ENCODE data around the gene CHAF1A. TPM values are rescaled to one million over a fixed set of nuclear protein-coding genes. Genes with fewer than 3 reads are reported as not detected.

The CHAF1A gene
- polyA plus RNA-seq, 2 donors: 10.8 to 11.7 TPM

- H3K4me1 ChIP-seq (ENCODE audit: control insufficient read depth in 2 of 2, insufficient read depth in 2 of 2, low read length in 1 of 2): peaks cover 21 to 36% of the 10 kb centered on the region in 2 donors
- H3K36me3 ChIP-seq (ENCODE audit: control insufficient read depth in 2 of 2, insufficient read depth in 2 of 2, low read length in 1 of 2): peaks cover 20 to 58% of the 10 kb centered on the region in 2 donors
- peak overlapping the region in 1 of 2 donors; percentile 3 for H3K27ac ChIP-seq (ENCODE audit: low read depth in 2 of 2, low read length in 1 of 2)
- H3K27me3 ChIP-seq (ENCODE audit: control insufficient read depth in 1 of 2, insufficient read depth in 2 of 2, low read length in 2 of 2): no peaks in the 10 kb centered on the region
- no peak overlapping the region for H3K4me3 ChIP-seq (ENCODE audit: low read depth in 1 of 2, low read length in 2 of 2)
- 85 to 93% methylated on average over 16 of the region's 16 CpGs for WGBS, 2 donors
- no peaks in the 10 kb centered on the region for H3K9me3 ChIP-seq (ENCODE audit: control insufficient read depth in 2 of 2, insufficient read depth in 1 of 2, low read depth in 1 of 2, low read length in 1 of 2)
Measured at GRCh38 chr19:4366666-4367335, 35.6 kb upstream of the CHAF1A start.

GRCh38 chr19:4367336-4367723 lies 35.1 kb upstream of the CHAF1A start:
- 87 to 90% methylated on average over 10 of the region's 10 CpGs for WGBS, 2 donors
- Histone ChIP-seq H3K4me1 (ENCODE audit: control insufficient read depth in 2 of 2, insufficient read depth in 2 of 2, low read length in 1 of 2) (peaks cover 21 to 40% of the 10 kb centered on the region in 2 donors), H3K27me3 (ENCODE audit: control insufficient read depth in 1 of 2, insufficient read depth in 2 of 2, low read length in 2 of 2) (no peaks in the 10 kb centered on the region), H3K9me3 (ENCODE audit: control insufficient read depth in 2 of 2, insufficient read depth in 1 of 2, low read depth in 1 of 2, low read length in 1 of 2) (no peaks in the 10 kb centered on the region), H3K36me3 (ENCODE audit: control insufficient read depth in 2 of 2, insufficient read depth in 2 of 2, low read length in 1 of 2) (peaks cover 15 to 56% of the 10 kb centered on the region in 2 donors), H3K27ac (ENCODE audit: low read depth in 2 of 2, low read length in 1 of 2) (peak overlapping the region in 1 of 2 donors; percentile 92), H3K4me3 (ENCODE audit: low read depth in 1 of 2, low read length in 2 of 2) (no peak overlapping the region)

- Histone ChIP-seq H3K27ac (ENCODE audit: low read depth in 2 of 2, low read length in 1 of 2) (peak overlapping the region; percentile 88 to 92), H3K27me3 (ENCODE audit: control insufficient read depth in 1 of 2, insufficient read depth in 2 of 2, low read length in 2 of 2) (no peaks in the 10 kb centered on the region), H3K4me1 (ENCODE audit: control insufficient read depth in 2 of 2, insufficient read depth in 2 of 2, low read length in 1 of 2) (peaks cover 22 to 44% of the 10 kb centered on the region in 2 donors), H3K9me3 (ENCODE audit: control insufficient read depth in 2 of 2, insufficient read depth in 1 of 2, low read depth in 1 of 2, low read length in 1 of 2) (no peaks in the 10 kb centered on the region), H3K36me3 (ENCODE audit: control insufficient read depth in 2 of 2, insufficient read depth in 2 of 2, low read length in 1 of 2) (peaks cover 10 to 52% of the 10 kb centered on the region in 2 donors), H3K4me3 (ENCODE audit: low read depth in 1 of 2, low read length in 2 of 2) (no peak overlapping the region)
- WGBS, 2 donors: 79 to 81% methylated on average over 13 of the region's 13 CpGs
Measured at GRCh38 chr19:4367781-4368127, 34.7 kb upstream of the CHAF1A start.

- peak overlapping the region; percentile 88 to 92 for H3K27ac ChIP-seq (ENCODE audit: low read depth in 2 of 2, low read length in 1 of 2)
- peaks cover 7 to 49% of the 10 kb centered on the region in 2 donors for H3K36me3 ChIP-seq (ENCODE audit: control insufficient read depth in 2 of 2, insufficient read depth in 2 of 2, low read length in 1 of 2)
- H3K27me3 ChIP-seq (ENCODE audit: control insufficient read depth in 1 of 2, insufficient read depth in 2 of 2, low read length in 2 of 2): no peaks in the 10 kb centered on the region
- peaks cover 25 to 49% of the 10 kb centered on the region in 2 donors for H3K4me1 ChIP-seq (ENCODE audit: control insufficient read depth in 2 of 2, insufficient read depth in 2 of 2, low read length in 1 of 2)
- H3K4me3 ChIP-seq (ENCODE audit: low read depth in 1 of 2, low read length in 2 of 2): no peak overlapping the region
- H3K9me3 ChIP-seq (ENCODE audit: control insufficient read depth in 2 of 2, insufficient read depth in 1 of 2, low read depth in 1 of 2, low read length in 1 of 2): no peaks in the 10 kb centered on the region
- WGBS, 2 donors: 45 to 52% methylated on average over 19 of the region's 19 CpGs
Measured at GRCh38 chr19:4368128-4368820, 34.2 kb upstream of the CHAF1A start.

- peaks cover 7 to 39% of the 10 kb centered on the region in 2 donors for H3K36me3 ChIP-seq (ENCODE audit: control insufficient read depth in 2 of 2, insufficient read depth in 2 of 2, low read length in 1 of 2)
- H3K27me3 ChIP-seq (ENCODE audit: control insufficient read depth in 1 of 2, insufficient read depth in 2 of 2, low read length in 2 of 2): no peaks in the 10 kb centered on the region
- H3K4me1 ChIP-seq (ENCODE audit: control insufficient read depth in 2 of 2, insufficient read depth in 2 of 2, low read length in 1 of 2): peaks cover 29 to 56% of the 10 kb centered on the region in 2 donors
- H3K9me3 ChIP-seq (ENCODE audit: control insufficient read depth in 2 of 2, insufficient read depth in 1 of 2, low read depth in 1 of 2, low read length in 1 of 2): no peaks in the 10 kb centered on the region
- H3K4me3 ChIP-seq (ENCODE audit: low read depth in 1 of 2, low read length in 2 of 2): peak overlapping the region; percentile 35 to 37
- 22 to 36% methylated on average over 22 to 25 of the region's 25 CpGs for WGBS, 2 donors
- peak overlapping the region; percentile 88 to 96 for H3K27ac ChIP-seq (ENCODE audit: low read depth in 2 of 2, low read length in 1 of 2)
Measured at GRCh38 chr19:4369109-4369887, 33.1 kb upstream of the CHAF1A start.

GRCh38 chr19:4369888-4370260 lies 32.6 kb upstream of the CHAF1A start:
- Histone ChIP-seq H3K4me3 (ENCODE audit: low read depth in 1 of 2, low read length in 2 of 2) (peak overlapping the region; percentile 30 to 32), H3K27ac (ENCODE audit: low read depth in 2 of 2, low read length in 1 of 2) (peak overlapping the region; percentile 88 to 96), H3K9me3 (ENCODE audit: control insufficient read depth in 2 of 2, insufficient read depth in 1 of 2, low read depth in 1 of 2, low read length in 1 of 2) (no peaks in the 10 kb centered on the region), H3K36me3 (ENCODE audit: control insufficient read depth in 2 of 2, insufficient read depth in 2 of 2, low read length in 1 of 2) (peaks cover 7 to 39% of the 10 kb centered on the region in 2 donors), H3K4me1 (ENCODE audit: control insufficient read depth in 2 of 2, insufficient read depth in 2 of 2, low read length in 1 of 2) (peaks cover 34 to 61% of the 10 kb centered on the region in 2 donors), H3K27me3 (ENCODE audit: control insufficient read depth in 1 of 2, insufficient read depth in 2 of 2, low read length in 2 of 2) (no peaks in the 10 kb centered on the region)
- 17 to 25% methylated on average over 21 of the region's 21 CpGs for WGBS, 2 donors

GRCh38 chr19:4370418-4371041 lies 31.9 kb upstream of the CHAF1A start:
- H3K36me3 ChIP-seq (ENCODE audit: control insufficient read depth in 2 of 2, insufficient read depth in 2 of 2, low read length in 1 of 2): peaks cover 4 to 33% of the 10 kb centered on the region in 2 donors
- H3K27me3 ChIP-seq (ENCODE audit: control insufficient read depth in 1 of 2, insufficient read depth in 2 of 2, low read length in 2 of 2): no peaks in the 10 kb centered on the region
- WGBS, 2 donors: 77 to 82% methylated on average over 14 to 15 of the region's 15 CpGs
- peak overlapping the region; percentile 88 to 96 for H3K27ac ChIP-seq (ENCODE audit: low read depth in 2 of 2, low read length in 1 of 2)
- no peaks in the 10 kb centered on the region for H3K9me3 ChIP-seq (ENCODE audit: control insufficient read depth in 2 of 2, insufficient read depth in 1 of 2, low read depth in 1 of 2, low read length in 1 of 2)
- peaks cover 40 to 64% of the 10 kb centered on the region in 2 donors for H3K4me1 ChIP-seq (ENCODE audit: control insufficient read depth in 2 of 2, insufficient read depth in 2 of 2, low read length in 1 of 2)
- H3K4me3 ChIP-seq (ENCODE audit: low read depth in 1 of 2, low read length in 2 of 2): peak overlapping the region in 1 of 2 donors; percentile 30

- Histone ChIP-seq H3K9me3 (ENCODE audit: control insufficient read depth in 2 of 2, insufficient read depth in 1 of 2, low read depth in 1 of 2, low read length in 1 of 2) (no peaks in the 10 kb centered on the region), H3K4me3 (ENCODE audit: low read depth in 1 of 2, low read length in 2 of 2) (no peak overlapping the region), H3K36me3 (ENCODE audit: control insufficient read depth in 2 of 2, insufficient read depth in 2 of 2, low read length in 1 of 2) (peaks cover 4 to 23% of the 10 kb centered on the region in 2 donors), H3K27me3 (ENCODE audit: control insufficient read depth in 1 of 2, insufficient read depth in 2 of 2, low read length in 2 of 2) (no peaks in the 10 kb centered on the region), H3K27ac (ENCODE audit: low read depth in 2 of 2, low read length in 1 of 2) (peak overlapping the region in 1 of 2 donors; percentile 72), H3K4me1 (ENCODE audit: control insufficient read depth in 2 of 2, insufficient read depth in 2 of 2, low read length in 1 of 2) (peaks cover 44 to 71% of the 10 kb centered on the region in 2 donors)
- 83 to 86% methylated on average over 31 of the region's 31 CpGs for WGBS, 2 donors
Measured at GRCh38 chr19:4371247-4372164, 30.9 kb upstream of the CHAF1A start.
